BLaER1 (cell line): ENCODE measurements around the gene FUZ.

ENCODE experiments used
- H3K27ac ChIP-seq: shearing (Covaris generic); formaldehyde crosslinking; 2 replicates; pipeline ENCODE4 v1.8.1; 2022
- H3K27me3 ChIP-seq: shearing (Covaris generic); formaldehyde crosslinking; 2 replicates; pipeline ENCODE4 v1.8.1; 2022
- H3K36me3 ChIP-seq: shearing (Covaris generic); formaldehyde crosslinking; 2 replicates; pipeline ENCODE4 v1.8.1; 2022
- H3K4me1 ChIP-seq: shearing (Covaris generic); formaldehyde crosslinking; 2 replicates; pipeline ENCODE4 v1.8.1; 2022
- H3K4me2 ChIP-seq: shearing (Covaris generic); formaldehyde crosslinking; 2 replicates; pipeline ENCODE4 v1.8.1; 2022
- H3K4me3 ChIP-seq: shearing (Covaris generic); formaldehyde crosslinking; 2 replicates; pipeline ENCODE4 v1.8.1; 2022
- H3K9ac ChIP-seq: shearing (Covaris generic); formaldehyde crosslinking; 2 replicates; pipeline ENCODE4 v1.8.1; 2022
- H3K9me3 ChIP-seq: shearing (Covaris generic); formaldehyde crosslinking; 2 replicates; pipeline ENCODE4 v1.8.1; 2022
- H4K20me1 ChIP-seq: shearing (Covaris generic); formaldehyde crosslinking; 2 replicates; pipeline ENCODE4 v1.8.1; 2022
- Cebpa-rat ChIP-seq: shearing (Covaris generic); IDR thresholded peaks from 2 replicates; pipeline ENCODE4 v1.8.1; 2022

FUZ gene

GRCh38 chr19:49818649-49819370 is 5.7 kb upstream of the FUZ start:
- Histone ChIP-seq H3K9me3 (no peaks in the 10 kb centered on the region), H4K20me1 (peaks cover 37% of the 10 kb centered on the region), H3K4me2 (peak overlapping the region; percentile 98), H3K27ac (peak overlapping the region; percentile 88), H3K9ac (peak overlapping the region; percentile 89), H3K4me1 (peaks cover 31% of the 10 kb centered on the region), H3K27me3 (no peaks in the 10 kb centered on the region), H3K4me3 (peak overlapping the region; percentile 88), H3K36me3 (peaks cover 38% of the 10 kb centered on the region)
- TF ChIP-seq Cebpa-rat = no peak

- Histone ChIP-seq H3K4me2 (peak within 1 kb of the TSS; percentile 98), H3K9ac (peak within 1 kb of the TSS; percentile 89), H3K27me3 (no peaks in the 10 kb centered on the region), H3K4me3 (peak within 1 kb of the TSS; percentile 88), H3K4me1 (peaks cover 32% of the 10 kb centered on the region), H3K9me3 (no peaks in the 10 kb centered on the region), H3K36me3 (peaks cover 31% of the 10 kb centered on the region), H3K27ac (peak within 1 kb of the TSS; percentile 88), H4K20me1 (peaks cover 30% of the 10 kb centered on the region)
- no peak for TF ChIP-seq Cebpa-rat
Observed at GRCh38 chr19:49817964-49818648, 5.0 kb upstream of the FUZ start, which contains the start of gene MED25. TSS of gene MED25 (plus strand) at chr19:49818289. CDS start at chr19:49818342, 53 bp downstream.

GRCh38 chr19:49816590-49816989 is 3.5 kb upstream of the FUZ start:
- TF ChIP-seq Cebpa-rat = no peak
- peaks cover 18% of the 10 kb centered on the region for H3K36me3 ChIP-seq
- no peak overlapping the region for H3K9ac ChIP-seq
- H3K9me3 ChIP-seq = no peaks in the 10 kb centered on the region
- H3K27me3 ChIP-seq = no peaks in the 10 kb centered on the region
- peaks cover 25% of the 10 kb centered on the region for H4K20me1 ChIP-seq
- H3K27ac ChIP-seq = no peak overlapping the region
- peak overlapping the region; percentile 98 for H3K4me2 ChIP-seq
- H3K4me3 ChIP-seq = no peak overlapping the region
- H3K4me1 ChIP-seq = peaks cover 42% of the 10 kb centered on the region

- H3K9ac ChIP-seq = no peak overlapping the region
- no peaks in the 10 kb centered on the region for H3K9me3 ChIP-seq
- H3K4me2 ChIP-seq = peak overlapping the region; percentile 85
- H3K4me1 ChIP-seq = peaks cover 36% of the 10 kb centered on the region
- H3K27me3 ChIP-seq = no peaks in the 10 kb centered on the region
- no peaks in the 10 kb centered on the region for H3K36me3 ChIP-seq
- no peak for TF ChIP-seq Cebpa-rat
- peak overlapping the region; percentile 70 for H3K4me3 ChIP-seq
- no peak overlapping the region for H3K27ac ChIP-seq
- peaks cover 5% of the 10 kb centered on the region; the same call in 1 of the 2 replicates for H4K20me1 ChIP-seq
Observed at GRCh38 chr19:49814010-49814409, 918 bp upstream of the FUZ start.

GRCh38 chr19:49812452-49812996 is 568 bp downstream of the FUZ start:
- Histone ChIP-seq H3K36me3 (peaks cover 3% of the 10 kb centered on the region; the same call in 1 of the 2 replicates), H3K4me3 (peak overlapping the region; percentile 70), H4K20me1 (no peaks in the 10 kb centered on the region), H3K27me3 (no peaks in the 10 kb centered on the region), H3K4me1 (peaks cover 45% of the 10 kb centered on the region), H3K9ac (peak overlapping the region; percentile 66), H3K27ac (peak overlapping the region; percentile 74), H3K4me2 (peak overlapping the region; percentile 85), H3K9me3 (no peaks in the 10 kb centered on the region)
- TF ChIP-seq Cebpa-rat = no peak

- Histone ChIP-seq H3K9me3 (no peaks in the 10 kb centered on the region), H3K27ac (no peak overlapping the region), H3K36me3 (peaks cover 12% of the 10 kb centered on the region; the same call in 1 of the 2 replicates), H3K4me1 (peaks cover 43% of the 10 kb centered on the region), H3K4me2 (no peak overlapping the region), H4K20me1 (no peaks in the 10 kb centered on the region), H3K27me3 (no peaks in the 10 kb centered on the region), H3K9ac (no peak overlapping the region), H3K4me3 (no peak overlapping the region)
- no peak for TF ChIP-seq Cebpa-rat
Observed at GRCh38 chr19:49811328-49811727, 1.8 kb downstream of the FUZ start.

- H3K4me3 ChIP-seq = no peak overlapping the region
Observed at GRCh38 chr19:49809941-49810389, 3.1 kb downstream of the FUZ start.

GRCh38 chr19:49809160-49809940 is 3.7 kb downstream of the FUZ start:
- peaks cover 31% of the 10 kb centered on the region for H3K36me3 ChIP-seq
- H3K4me1 ChIP-seq = peaks cover 42% of the 10 kb centered on the region
- H3K4me2 ChIP-seq = peak overlapping the region; percentile 49
- no peaks in the 10 kb centered on the region for H3K27me3 ChIP-seq
- no peak for TF ChIP-seq Cebpa-rat
- H3K9me3 ChIP-seq = no peaks in the 10 kb centered on the region
- H3K4me3 ChIP-seq = no peak overlapping the region
- H3K27ac ChIP-seq = no peak overlapping the region
- H4K20me1 ChIP-seq = no peaks in the 10 kb centered on the region
- no peak overlapping the region for H3K9ac ChIP-seq

More at GRCh38 chr19:49809941-49810389, 3.1 kb downstream of the FUZ start:
- H3K9ac ChIP-seq = no peak overlapping the region
- H3K4me2 ChIP-seq = no peak overlapping the region
- no peaks in the 10 kb centered on the region for H3K9me3 ChIP-seq
- TF ChIP-seq Cebpa-rat = no peak
- H3K36me3 ChIP-seq = peaks cover 25% of the 10 kb centered on the region
- H3K4me1 ChIP-seq = peaks cover 43% of the 10 kb centered on the region
- H3K27me3 ChIP-seq = no peaks in the 10 kb centered on the region
- H4K20me1 ChIP-seq = no peaks in the 10 kb centered on the region
- H3K27ac ChIP-seq = no peak overlapping the region

GRCh38 chr19:49808711-49809159 is 4.4 kb downstream of the FUZ start:
- Histone ChIP-seq H4K20me1 (no peaks in the 10 kb centered on the region), H3K9ac (no peak overlapping the region), H3K4me3 (no peak overlapping the region), H3K36me3 (peaks cover 37% of the 10 kb centered on the region), H3K4me1 (peaks cover 36% of the 10 kb centered on the region), H3K27me3 (no peaks in the 10 kb centered on the region), H3K4me2 (peak overlapping the region; percentile 49), H3K9me3 (no peaks in the 10 kb centered on the region), H3K27ac (no peak overlapping the region)
- TF ChIP-seq Cebpa-rat = no peak
